Stomach smooth muscle (tissue), 2 donors: ENCODE data around the gene RNF113B.

Experiments
- H3K27ac ChIP-seq: one replicate; pipeline ENCODE4 v1.7.0; 2013; ENCODE audit warnings: mild to moderate bottlenecking, low read length, inconsistent platforms
- H3K27me3 ChIP-seq, 2 donors: one replicate each; pipeline ENCODE4 v1.7.0; 2013; ENCODE audit warnings: low read length in 2 of 2; ENCODE audit not compliant: insufficient read depth in 2 of 2, control insufficient read depth in 1 of 2
- H3K36me3 ChIP-seq, 2 donors: one replicate each; pipeline ENCODE4 v1.7.0; 2013; ENCODE audit warnings: low read length in 2 of 2; ENCODE audit not compliant: control insufficient read depth in 2 of 2, insufficient read depth in 2 of 2
- H3K4me1 ChIP-seq: one replicate; pipeline ENCODE4 v1.7.0; 2013; ENCODE audit warnings: low read length; ENCODE audit not compliant: control insufficient read depth, insufficient read depth
- H3K4me3 ChIP-seq, 2 donors: one replicate each; pipeline ENCODE4 v1.7.0; 2013; ENCODE audit warnings: low read length in 2 of 2
- H3K9ac ChIP-seq, 2 donors: one replicate each; pipeline ENCODE4 v1.7.0; 2013; ENCODE audit warnings: low read length in 2 of 2, mild to moderate bottlenecking in 1 of 2
- H3K9me3 ChIP-seq, 2 donors: one replicate each; pipeline ENCODE4 v1.7.0; 2013; ENCODE audit warnings: low read length in 2 of 2; ENCODE audit not compliant: control insufficient read depth in 2 of 2
- donor health status: healthy.
- donor health status: Pancreatic carcinoma.

The RNF113B gene

DNA sequence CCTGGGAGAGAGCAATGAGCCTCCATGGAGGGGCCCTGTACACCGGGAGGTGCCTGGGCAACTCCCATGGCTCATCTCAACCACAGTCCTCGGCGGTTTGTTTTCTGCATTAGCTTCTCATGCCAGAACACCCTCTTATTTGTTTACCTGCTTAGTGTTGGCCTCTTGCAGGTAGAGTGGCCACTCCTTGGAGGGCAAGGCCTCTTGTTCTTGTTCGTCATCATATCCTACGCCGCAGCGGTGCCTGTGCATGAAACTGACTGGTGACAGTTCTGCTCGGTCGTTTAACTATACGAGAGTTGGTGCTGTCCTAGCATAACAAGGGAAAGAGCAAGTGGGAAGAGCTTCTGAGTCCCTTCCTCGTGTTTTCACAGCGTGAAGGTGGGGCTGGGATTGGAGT, 40.5 kb upstream of the RNF113B start:
- H3K9ac ChIP-seq, result no peak overlapping the region
- no peak overlapping the region for H3K27ac ChIP-seq

GRCh38 chr13:98216711-98217285, 39.7 kb upstream of the RNF113B start:
- no peak overlapping the region for H3K9ac ChIP-seq
- H3K27me3 ChIP-seq, result no peaks in the 10 kb centered on the region
- H3K36me3 ChIP-seq, result no peaks in the 10 kb centered on the region
- peaks cover 5% of the 10 kb centered on the region for H3K4me1 ChIP-seq
- H3K27ac ChIP-seq, result no peak overlapping the region
- H3K9me3 ChIP-seq, result no peaks in the 10 kb centered on the region
- H3K4me3 ChIP-seq, result no peak overlapping the region

More for the DNA sequence above, 40.5 kb upstream of the RNF113B start:
- Histone ChIP-seq H3K36me3 (no peaks in the 10 kb centered on the region), H3K4me3 (no peak overlapping the region), H3K9me3 (no peaks in the 10 kb centered on the region), H3K27me3 (no peaks in the 10 kb centered on the region), H3K4me1 (peaks cover 7% of the 10 kb centered on the region)

DNA sequence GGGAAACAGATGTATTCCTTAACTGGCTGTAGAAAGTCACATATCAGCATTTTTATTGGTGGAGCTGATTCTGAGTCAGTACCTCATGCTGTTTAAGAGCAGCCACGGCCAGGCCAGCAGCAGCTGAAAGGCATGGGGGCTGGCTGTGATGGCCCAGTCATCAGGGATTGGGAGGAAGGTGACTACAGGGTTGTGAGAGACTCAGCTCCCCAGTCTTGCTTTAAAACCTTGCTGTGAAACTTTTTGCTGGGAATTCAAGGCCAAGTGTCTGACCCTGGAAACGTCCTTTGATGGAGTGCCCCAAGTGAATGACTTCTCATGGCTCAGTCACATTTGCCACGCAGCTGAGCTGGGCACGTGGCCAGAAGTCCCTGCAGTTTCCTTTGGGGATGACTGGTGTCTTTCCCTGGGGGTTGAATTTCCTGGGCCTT, 39.1 kb upstream of the RNF113B start:
- Histone ChIP-seq H3K27me3 (no peaks in the 10 kb centered on the region), H3K4me1 (peaks cover 5% of the 10 kb centered on the region), H3K27ac (no peak overlapping the region), H3K4me3 (no peak overlapping the region), H3K9ac (no peak overlapping the region), H3K9me3 (no peaks in the 10 kb centered on the region), H3K36me3 (no peaks in the 10 kb centered on the region)

- Histone ChIP-seq H3K27me3 (no peaks in the 10 kb centered on the region), H3K9ac (no peak overlapping the region), H3K4me1 (peaks cover 5% of the 10 kb centered on the region), H3K4me3 (no peak overlapping the region), H3K9me3 (no peaks in the 10 kb centered on the region), H3K27ac (no peak overlapping the region), H3K36me3 (no peaks in the 10 kb centered on the region)
These were observed 38.4 kb upstream of the RNF113B start for GRCh38 chr13:98215508-98215907.

GRCh38 chr13:98214707-98215106, 37.6 kb upstream of the RNF113B start:
- H3K36me3 ChIP-seq, result no peaks in the 10 kb centered on the region
- no peak overlapping the region for H3K9ac ChIP-seq
- no peak overlapping the region for H3K4me3 ChIP-seq
- no peaks in the 10 kb centered on the region for H3K27me3 ChIP-seq
- H3K27ac ChIP-seq, result no peak overlapping the region
- peaks cover 5% of the 10 kb centered on the region for H3K4me1 ChIP-seq
- H3K9me3 ChIP-seq, result no peaks in the 10 kb centered on the region

DNA sequence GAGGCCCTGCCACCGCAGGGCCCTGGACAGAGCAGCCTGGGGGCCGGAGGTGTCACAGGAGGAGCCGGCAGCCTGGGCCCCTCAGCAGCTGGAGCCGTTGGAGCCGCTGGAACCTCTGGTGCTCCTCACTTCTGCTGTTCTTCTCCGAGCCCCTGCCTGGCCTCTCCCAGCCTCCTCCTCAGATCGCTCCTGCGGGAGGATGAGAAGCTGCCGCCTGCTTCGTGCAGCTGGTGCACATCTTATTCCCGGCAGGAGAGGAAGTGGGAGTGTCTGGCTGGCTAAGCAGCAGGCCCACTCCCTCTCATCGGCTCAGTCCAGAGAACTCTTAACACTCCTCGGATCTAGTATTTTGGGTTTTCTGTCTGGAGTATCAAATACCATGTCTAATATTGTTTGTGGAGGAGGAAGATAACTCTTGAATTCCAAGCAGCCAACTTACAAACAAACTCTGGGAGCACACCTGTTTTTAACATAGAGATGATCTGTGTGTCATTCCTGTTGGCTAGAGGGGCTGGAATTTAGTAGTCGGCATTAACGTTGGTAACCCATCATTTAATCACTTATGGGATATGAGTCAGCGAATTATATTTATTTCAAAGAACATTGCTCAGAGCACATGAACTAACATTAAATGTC, 37.1 kb upstream of the RNF113B start:
- H3K27ac ChIP-seq, result no peak overlapping the region
- no peak overlapping the region for H3K9ac ChIP-seq
- H3K36me3 ChIP-seq, result no peaks in the 10 kb centered on the region

DNA sequence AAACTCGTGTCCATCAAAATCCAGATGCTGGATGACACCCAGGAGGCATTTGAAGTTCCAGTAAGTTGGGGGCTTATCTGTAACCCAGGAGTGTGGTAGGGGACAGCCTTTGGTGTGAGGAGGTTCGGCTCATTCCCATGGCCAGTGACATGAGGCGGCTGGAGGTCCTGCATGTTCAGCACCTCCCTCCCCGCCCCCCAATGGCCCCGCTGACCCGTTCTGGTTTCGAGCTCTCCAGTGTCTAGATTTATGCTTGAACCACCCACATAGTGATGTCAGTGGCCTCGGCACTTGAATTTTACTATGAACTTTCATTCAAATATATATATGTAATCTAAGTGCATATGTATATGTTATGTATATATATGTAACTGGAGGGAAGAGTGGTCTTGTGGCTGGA, 36.3 kb upstream of the RNF113B start:
- Histone ChIP-seq H3K4me3 (no peak overlapping the region), H3K27ac (no peak overlapping the region), H3K9ac (no peak overlapping the region), H3K36me3 (no peaks in the 10 kb centered on the region), H3K27me3 (no peaks in the 10 kb centered on the region), H3K9me3 (no peaks in the 10 kb centered on the region), H3K4me1 (peaks cover 5% of the 10 kb centered on the region)

More for the DNA sequence above, 37.1 kb upstream of the RNF113B start:
- no peaks in the 10 kb centered on the region for H3K9me3 ChIP-seq
- no peak overlapping the region for H3K4me3 ChIP-seq
- peaks cover 5% of the 10 kb centered on the region for H3K4me1 ChIP-seq
- H3K27me3 ChIP-seq, result no peaks in the 10 kb centered on the region

DNA sequence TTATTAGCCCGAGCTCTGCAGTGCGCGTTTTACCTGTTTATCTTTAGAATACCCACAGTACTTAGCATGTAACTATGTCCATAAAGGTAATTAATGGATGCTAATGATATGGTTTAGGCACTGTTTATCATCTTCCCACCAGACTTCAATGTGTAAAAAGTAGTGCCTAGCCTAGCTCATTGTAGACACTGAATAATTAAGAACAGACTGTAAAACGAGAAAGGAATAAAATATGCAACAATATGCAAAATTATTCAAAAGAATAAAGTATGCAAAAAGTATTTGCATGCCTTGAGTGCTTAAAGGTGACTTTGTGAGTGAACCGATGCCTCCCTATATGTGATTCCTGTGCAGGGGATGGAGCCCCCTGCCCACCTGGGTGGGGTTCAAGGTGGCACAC, 35.7 kb upstream of the RNF113B start:
- H3K9ac ChIP-seq, result no peak overlapping the region
- no peaks in the 10 kb centered on the region for H3K9me3 ChIP-seq
- H3K4me1 ChIP-seq, result peaks cover 7% of the 10 kb centered on the region
- H3K27ac ChIP-seq, result no peak overlapping the region
- no peak overlapping the region for H3K4me3 ChIP-seq
- no peaks in the 10 kb centered on the region for H3K27me3 ChIP-seq
- H3K36me3 ChIP-seq, result no peaks in the 10 kb centered on the region

- no peak overlapping the region for H3K27ac ChIP-seq
- H3K4me1 ChIP-seq, result peaks cover 6% of the 10 kb centered on the region
- H3K4me3 ChIP-seq, result no peak overlapping the region
- H3K9ac ChIP-seq, result no peak overlapping the region
- H3K36me3 ChIP-seq, result no peaks in the 10 kb centered on the region
- H3K27me3 ChIP-seq, result no peaks in the 10 kb centered on the region
- H3K9me3 ChIP-seq, result peaks cover 4 to 9% of the 10 kb centered on the region in 2 donors
These were observed 31.5 kb upstream of the RNF113B start for GRCh38 chr13:98208606-98209005.

DNA sequence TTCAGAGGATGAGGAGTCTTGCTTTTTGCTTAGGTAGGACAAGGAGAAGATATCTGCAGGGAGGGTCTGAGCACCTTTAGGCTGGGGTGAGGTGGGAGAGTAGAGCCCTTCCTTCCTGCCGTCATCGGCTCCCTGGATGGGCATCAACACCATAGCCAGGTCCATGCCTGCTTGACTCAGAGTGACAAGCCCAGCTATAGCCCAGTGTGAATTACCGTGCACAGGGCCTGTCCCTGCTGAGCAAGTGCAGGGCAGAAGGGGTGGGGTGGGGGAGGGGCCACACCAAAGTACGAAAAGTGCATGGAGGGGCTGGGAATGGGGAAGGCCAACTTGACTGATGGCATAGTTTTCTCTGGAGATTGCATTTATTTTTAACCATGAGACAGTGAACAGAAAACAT, 30.3 kb upstream of the RNF113B start:
- no peak overlapping the region for H3K27ac ChIP-seq
- no peak overlapping the region for H3K4me3 ChIP-seq
- H3K27me3 ChIP-seq, result no peaks in the 10 kb centered on the region
- H3K9ac ChIP-seq, result peak overlapping the region in 1 of 2 donors; percentile 54
- no peaks in the 10 kb centered on the region for H3K36me3 ChIP-seq
- H3K9me3 ChIP-seq, result peaks cover 4 to 9% of the 10 kb centered on the region in 2 donors
- peaks cover 6% of the 10 kb centered on the region for H3K4me1 ChIP-seq

DNA sequence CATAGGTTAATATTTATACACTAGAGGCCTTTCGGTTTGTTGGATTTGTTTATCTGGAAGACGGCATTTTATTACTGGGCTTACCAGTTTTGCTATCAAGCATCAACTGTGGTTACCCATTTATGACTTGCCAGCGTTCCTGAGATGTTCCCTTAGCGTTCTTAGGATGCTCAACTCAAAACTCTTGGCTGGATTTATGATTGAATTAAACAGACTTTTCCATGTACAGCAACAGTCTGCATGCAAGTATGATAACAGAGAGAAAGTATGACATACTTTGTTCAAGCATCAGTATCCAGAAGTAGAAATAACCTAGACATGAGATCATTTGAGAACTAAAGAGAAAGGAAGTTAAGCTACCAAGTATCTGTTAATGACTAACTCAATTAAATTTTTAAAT, 29.9 kb upstream of the RNF113B start:
- H3K4me1 ChIP-seq, result peaks cover 9% of the 10 kb centered on the region
- no peaks in the 10 kb centered on the region for H3K36me3 ChIP-seq
- no peak overlapping the region for H3K4me3 ChIP-seq
- H3K9me3 ChIP-seq, result peaks cover 4 to 9% of the 10 kb centered on the region in 2 donors
- H3K27me3 ChIP-seq, result no peaks in the 10 kb centered on the region
- H3K9ac ChIP-seq, result peak overlapping the region in 1 of 2 donors; percentile 54
- no peak overlapping the region for H3K27ac ChIP-seq
